ENCODE results near the gene CSF3.

GRCh38 chr17:39994448-39994847 is 20.8 kb upstream of the CSF3 start:
- TF ChIP-seq EP300 (IDR thresholded peaks at IDR 0.05; ENCODE audit: low read depth) = no peak
- no peak for TF ChIP-seq POLR2A (IDR thresholded peaks at IDR 0.05)
- no peak for TF ChIP-seq CTCF (IDR thresholded peaks at IDR 0.05)

Data from transverse colon (tissue), 3 donors.